Ectodermal cell (in vitro differentiated cells): ENCODE data around the gene XPO5.
"Not testable (repeated sequence)": the region's sequence is repeated elsewhere in the genome, so short reads cannot be mapped to it uniquely, and the experiment has no call there.

Experiments used
- H3K27ac ChIP-seq: 2 replicates; pipeline ENCODE4 v1.7.0; 2013; ENCODE audit warnings: mild to moderate bottlenecking, low read depth, low read length; ENCODE audit not compliant: insufficient read depth, poor library complexity, severe bottlenecking
- H3K27me3 ChIP-seq: 2 replicates; pipeline ENCODE4 v1.7.0; 2013; ENCODE audit warnings: mild to moderate bottlenecking, low read length; ENCODE audit not compliant: insufficient read depth, control insufficient read depth, poor library complexity, severe bottlenecking
- H3K36me3 ChIP-seq: one replicate; pipeline ENCODE4 v1.7.0; 2013; ENCODE audit warnings: low read length; ENCODE audit not compliant: control insufficient read depth, insufficient read depth
- H3K4me1 ChIP-seq: one replicate; pipeline ENCODE4 v1.7.0; 2013; ENCODE audit warnings: low read length; ENCODE audit not compliant: control insufficient read depth, insufficient read depth
- H3K4me3 ChIP-seq: 2 replicates; pipeline ENCODE4 v1.7.0; 2013; ENCODE audit warnings: low read depth, low read length, control low read depth; ENCODE audit not compliant: insufficient read depth
- H3K9me3 ChIP-seq: 2 replicates; pipeline ENCODE4 v1.7.0; 2013; ENCODE audit warnings: mild to moderate bottlenecking, low read length, moderate library complexity; ENCODE audit not compliant: control insufficient read depth
- WGBS, 2 experiments: methylation state at CpG; one replicate each; pipeline ENCODE4 v1.1.7; 2013; ENCODE audit warnings: missing lambda C conversion rate in 2 of 2; 5-methylcytosine and 5-hydroxymethylcytosine counted together

XPO5 gene

DNA sequence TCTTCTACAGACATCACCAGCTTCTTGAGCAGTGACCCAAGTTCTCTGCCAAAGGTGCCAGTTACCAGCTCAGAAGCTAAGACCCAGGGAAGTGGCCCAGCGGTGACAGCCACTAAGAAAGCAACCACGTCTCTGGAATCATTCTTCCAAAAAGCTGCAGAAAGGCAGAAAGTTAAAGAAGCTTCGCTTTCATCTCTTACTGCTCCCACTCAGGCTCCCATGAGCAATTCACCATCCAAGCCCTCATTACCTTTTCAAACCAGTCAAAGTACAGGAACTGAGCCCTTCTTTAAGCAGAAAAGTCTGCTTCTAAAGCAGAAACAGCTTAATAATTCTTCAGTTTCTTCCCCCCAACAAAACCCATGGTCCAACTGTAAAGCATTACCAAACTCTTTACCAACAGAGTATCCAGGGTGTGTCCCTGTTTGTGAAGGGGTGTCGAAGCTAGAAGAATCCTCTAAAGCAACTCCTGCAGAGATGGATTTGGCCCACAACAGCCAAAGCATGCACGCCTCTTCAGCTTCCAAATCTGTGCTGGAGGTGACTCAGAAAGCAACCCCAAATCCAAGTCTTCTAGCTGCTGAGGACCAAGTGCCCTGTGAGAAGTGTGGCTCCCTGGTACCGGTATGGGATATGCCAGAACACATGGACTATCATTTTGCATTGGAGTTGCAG lies 38.0 kb upstream of the XPO5 start:
- WGBS, 2 experiments = 95 to 96% methylated on average over 6 of the region's 6 CpGs
- H3K27me3 ChIP-seq = no peaks in the 10 kb centered on the region
- H3K9me3 ChIP-seq = no peaks in the 10 kb centered on the region
- H3K4me1 ChIP-seq = no peaks in the 10 kb centered on the region
- peaks cover 7% of the 10 kb centered on the region for H3K36me3 ChIP-seq
- H3K4me3 ChIP-seq = no peak overlapping the region
- H3K27ac ChIP-seq = no peak overlapping the region

- H3K9me3 ChIP-seq = no peaks in the 10 kb centered on the region
- H3K4me1 ChIP-seq = no peaks in the 10 kb centered on the region
- no peak overlapping the region for H3K27ac ChIP-seq
- WGBS, 2 experiments = 93 to 98% methylated on average over 5 of the region's 5 CpGs
- H3K4me3 ChIP-seq = no peak overlapping the region
- no peaks in the 10 kb centered on the region for H3K27me3 ChIP-seq
- H3K36me3 ChIP-seq = peaks cover 7% of the 10 kb centered on the region
These were observed 34.6 kb upstream of the XPO5 start for GRCh38 chr6:43610431-43610830.

GRCh38 chr6:43609402-43609801 lies 33.6 kb upstream of the XPO5 start:
- H3K27me3 ChIP-seq = no peaks in the 10 kb centered on the region
- no peak overlapping the region for H3K27ac ChIP-seq
- H3K9me3 ChIP-seq = no peaks in the 10 kb centered on the region
- H3K4me3 ChIP-seq = no peak overlapping the region
- WGBS, 2 experiments = 100% methylated on average over 1 of the region's 1 CpG
- H3K36me3 ChIP-seq = peaks cover 6% of the 10 kb centered on the region
- H3K4me1 ChIP-seq = no peaks in the 10 kb centered on the region

DNA sequence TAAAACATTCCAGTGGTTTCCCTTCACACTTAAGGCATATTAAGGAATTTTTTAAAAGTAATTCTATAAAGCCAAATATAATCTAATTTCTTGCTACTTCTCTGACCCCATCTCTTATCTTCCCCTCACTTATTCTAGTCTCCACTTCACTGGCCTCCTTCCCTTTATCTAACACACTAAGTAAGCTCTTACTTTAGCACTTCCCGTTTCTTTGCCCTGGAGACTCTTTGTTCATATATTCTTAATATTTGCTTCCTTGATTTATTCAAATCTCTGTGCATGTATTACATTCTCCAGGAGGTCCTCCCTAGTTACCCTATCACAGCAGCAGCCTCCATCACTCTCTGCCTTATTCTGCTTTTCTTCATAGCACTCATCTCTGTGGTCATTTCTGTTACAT lies 33.0 kb upstream of the XPO5 start:
- Histone ChIP-seq H3K9me3 (no peaks in the 10 kb centered on the region), H3K36me3 (peaks cover 6% of the 10 kb centered on the region), H3K4me1 (no peaks in the 10 kb centered on the region), H3K27ac (no peak overlapping the region), H3K4me3 (no peak overlapping the region), H3K27me3 (no peaks in the 10 kb centered on the region)
- WGBS, 2 experiments = 92 to 100% methylated on average over 1 of the region's 1 CpG

GRCh38 chr6:43608310-43608763 lies 32.5 kb upstream of the XPO5 start:
- H3K27me3 ChIP-seq = no peaks in the 10 kb centered on the region
- no peaks in the 10 kb centered on the region for H3K9me3 ChIP-seq
- 5 to 10% methylated on average over 5 of the region's 5 CpGs for WGBS, 2 experiments
- no peaks in the 10 kb centered on the region for H3K4me1 ChIP-seq
- no peak overlapping the region for H3K4me3 ChIP-seq
- no peak overlapping the region for H3K27ac ChIP-seq
- peaks cover 6% of the 10 kb centered on the region for H3K36me3 ChIP-seq

DNA sequence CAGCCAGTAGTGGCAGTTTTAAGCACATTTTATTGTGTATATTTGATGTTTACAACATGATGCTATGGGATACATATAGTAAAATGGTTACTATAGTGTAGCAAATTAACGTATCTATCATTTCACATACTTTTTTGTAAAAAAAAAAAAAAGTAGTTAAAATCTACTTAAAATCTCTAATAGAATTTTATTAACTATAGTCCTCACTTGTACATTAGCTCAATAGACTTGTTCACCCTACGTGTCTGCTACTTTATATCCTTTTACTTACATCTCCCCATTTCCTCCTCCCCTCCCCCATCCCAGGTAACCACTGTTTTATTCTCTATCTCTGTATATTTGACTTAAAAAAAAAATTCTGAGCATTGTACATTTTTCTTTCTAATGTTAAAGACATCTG lies 30.2 kb upstream of the XPO5 start:
- H3K36me3 ChIP-seq = peaks cover 6% of the 10 kb centered on the region
- whole genome bisulfite sequencing, 2 experiments = 90 to 98% methylated on average over 2 of the region's 2 CpGs
- H3K4me1 ChIP-seq = no peaks in the 10 kb centered on the region
- H3K4me3 ChIP-seq = no peak overlapping the region
- no peaks in the 10 kb centered on the region for H3K27me3 ChIP-seq
- no peak overlapping the region for H3K27ac ChIP-seq
- no peaks in the 10 kb centered on the region for H3K9me3 ChIP-seq

GRCh38 chr6:43604174-43604573 lies 28.3 kb upstream of the XPO5 start:
- no peak overlapping the region for H3K27ac ChIP-seq
- no peaks in the 10 kb centered on the region for H3K27me3 ChIP-seq
- H3K9me3 ChIP-seq = no peaks in the 10 kb centered on the region
- H3K4me3 ChIP-seq = no peak overlapping the region
- 93 to 100% methylated on average over 2 of the region's 2 CpGs for WGBS, 2 experiments
- H3K36me3 ChIP-seq = peaks cover 6% of the 10 kb centered on the region
- no peaks in the 10 kb centered on the region for H3K4me1 ChIP-seq

- H3K36me3 ChIP-seq = peaks cover 6% of the 10 kb centered on the region
- no peaks in the 10 kb centered on the region for H3K27me3 ChIP-seq
- no peak overlapping the region for H3K4me3 ChIP-seq
These were observed 24.8 kb upstream of the XPO5 start for GRCh38 chr6:43600595-43600994.

DNA sequence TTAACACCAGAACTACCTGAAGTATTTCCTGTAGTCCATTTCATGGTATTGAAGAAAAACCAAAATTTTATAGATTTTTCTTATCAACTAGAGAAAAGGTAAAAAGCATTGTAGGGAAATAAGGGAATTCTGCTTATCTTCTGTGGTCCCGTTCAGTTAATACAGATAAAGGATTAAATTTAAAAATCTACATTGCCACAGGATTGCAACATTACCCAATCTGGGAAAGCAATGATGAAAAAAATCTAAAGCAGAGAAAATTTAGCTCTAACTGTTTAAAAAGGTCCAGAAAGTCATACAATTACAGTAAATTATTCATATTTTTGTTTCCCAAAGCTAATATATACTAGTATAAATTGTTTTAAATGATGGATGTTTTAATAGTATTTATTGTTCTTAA lies 18.1 kb upstream of the XPO5 start:
- no peaks in the 10 kb centered on the region for H3K27me3 ChIP-seq
- no peaks in the 10 kb centered on the region for H3K9me3 ChIP-seq
- 73% methylated on average over 1 of the region's 1 CpG; no CpG with 5 or more reads in 1 of the 2 experiments for WGBS, 2 experiments
- H3K4me3 ChIP-seq = no peak overlapping the region
- H3K27ac ChIP-seq = no peak overlapping the region
- H3K4me1 ChIP-seq = no peaks in the 10 kb centered on the region
- no peaks in the 10 kb centered on the region for H3K36me3 ChIP-seq

More at GRCh38 chr6:43600595-43600994, 24.8 kb upstream of the XPO5 start:
- Histone ChIP-seq H3K9me3 (no peaks in the 10 kb centered on the region), H3K4me1 (no peaks in the 10 kb centered on the region), H3K27ac (no peak overlapping the region)
- WGBS, 2 experiments = 97 to 98% methylated on average over 2 of the region's 2 CpGs

- H3K36me3 ChIP-seq = peaks cover 17% of the 10 kb centered on the region
- H3K4me1 ChIP-seq, H3K27me3 ChIP-seq, H3K4me3 ChIP-seq, H3K27ac ChIP-seq, H3K9me3 ChIP-seq: not testable (repeated sequence)
- WGBS, 2 experiments = 94 to 100% methylated on average over 1 of the region's 1 CpG
These were observed 13.7 kb upstream of the XPO5 start for GRCh38 chr6:43589564-43589963.
